ENCODE results near the gene NABP1. TPM values are rescaled to one million over a fixed set of nuclear protein-coding genes. Genes with fewer than 3 reads are reported as not detected.

NABP1 gene, protein sequence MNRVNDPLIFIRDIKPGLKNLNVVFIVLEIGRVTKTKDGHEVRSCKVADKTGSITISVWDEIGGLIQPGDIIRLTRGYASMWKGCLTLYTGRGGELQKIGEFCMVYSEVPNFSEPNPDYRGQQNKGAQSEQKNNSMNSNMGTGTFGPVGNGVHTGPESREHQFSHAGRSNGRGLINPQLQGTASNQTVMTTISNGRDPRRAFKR
- total RNA-seq: 16.1 to 18.5 TPM (median 17.5 TPM) in 3 replicates
- long read RNA-seq, full-length matches to known transcripts: 11 of 17 reads
- long read RNA-seq, partial matches to known transcripts: 0 of 17 reads
- long read RNA-seq, other reads (novel, unspliced or antisense): 6 of 17 reads

DNA sequence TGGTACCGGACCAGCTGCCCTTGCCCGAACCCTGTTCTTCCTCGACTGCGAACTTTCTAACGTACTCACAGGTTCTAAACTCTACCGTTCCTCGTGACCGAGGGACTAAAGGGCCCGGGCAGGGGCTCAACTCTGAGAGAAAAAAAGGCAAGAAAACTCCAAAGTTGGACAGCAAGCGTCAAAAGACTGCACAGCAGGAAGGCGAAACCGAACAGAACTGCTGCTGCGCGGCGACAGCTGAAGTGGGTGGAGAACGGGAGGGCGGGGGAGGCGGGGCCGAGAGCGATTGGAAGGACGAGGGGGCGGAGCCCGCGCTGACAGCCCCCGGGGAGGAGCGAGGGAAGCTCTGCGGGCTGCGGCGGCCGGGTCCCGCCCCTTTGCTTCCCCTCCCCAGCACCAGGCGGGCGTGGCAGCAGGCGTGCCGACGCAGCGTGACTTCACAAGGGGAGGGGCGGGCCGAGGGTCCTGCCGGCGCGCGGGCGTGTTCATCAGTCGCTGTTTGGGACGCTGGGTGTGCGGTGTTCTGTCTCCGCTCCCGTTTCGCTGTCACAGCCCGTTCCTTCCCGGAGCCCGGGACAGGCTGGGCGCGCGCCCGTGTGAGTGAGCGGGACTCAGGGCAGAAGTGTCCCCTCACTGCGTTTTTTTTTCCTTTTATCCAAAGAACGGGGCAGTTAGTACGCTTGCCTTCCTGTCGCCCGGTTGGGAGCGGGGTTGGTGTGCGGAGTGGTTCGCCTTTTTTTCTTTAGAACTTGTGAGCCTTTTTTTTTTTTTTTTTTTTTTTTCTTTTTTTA is at the start of gene NABP1:
Gene NABP1 (plus strand): TSS at position 491 of the 791 bp plus-strand sequence. CDS start 479 bp downstream, outside the sequence.
- peak within 1 kb of the TSS; percentile 100 for H3K27ac Mint-ChIP-seq (ENCODE audit: unreplicated experiment)
- H3K9me3 Mint-ChIP-seq (ENCODE audit: low read depth): no peaks in the 10 kb centered on the region
- H3K4me1 Mint-ChIP-seq (ENCODE audit: low read depth): peaks cover 56% of the 10 kb centered on the region
- H3K36me3 Mint-ChIP-seq (ENCODE audit: low read depth): peaks cover 4% of the 10 kb centered on the region
- H3K27me3 Mint-ChIP-seq (ENCODE audit: low read depth): no peaks in the 10 kb centered on the region
- TF ChIP-seq, protein P1, sequence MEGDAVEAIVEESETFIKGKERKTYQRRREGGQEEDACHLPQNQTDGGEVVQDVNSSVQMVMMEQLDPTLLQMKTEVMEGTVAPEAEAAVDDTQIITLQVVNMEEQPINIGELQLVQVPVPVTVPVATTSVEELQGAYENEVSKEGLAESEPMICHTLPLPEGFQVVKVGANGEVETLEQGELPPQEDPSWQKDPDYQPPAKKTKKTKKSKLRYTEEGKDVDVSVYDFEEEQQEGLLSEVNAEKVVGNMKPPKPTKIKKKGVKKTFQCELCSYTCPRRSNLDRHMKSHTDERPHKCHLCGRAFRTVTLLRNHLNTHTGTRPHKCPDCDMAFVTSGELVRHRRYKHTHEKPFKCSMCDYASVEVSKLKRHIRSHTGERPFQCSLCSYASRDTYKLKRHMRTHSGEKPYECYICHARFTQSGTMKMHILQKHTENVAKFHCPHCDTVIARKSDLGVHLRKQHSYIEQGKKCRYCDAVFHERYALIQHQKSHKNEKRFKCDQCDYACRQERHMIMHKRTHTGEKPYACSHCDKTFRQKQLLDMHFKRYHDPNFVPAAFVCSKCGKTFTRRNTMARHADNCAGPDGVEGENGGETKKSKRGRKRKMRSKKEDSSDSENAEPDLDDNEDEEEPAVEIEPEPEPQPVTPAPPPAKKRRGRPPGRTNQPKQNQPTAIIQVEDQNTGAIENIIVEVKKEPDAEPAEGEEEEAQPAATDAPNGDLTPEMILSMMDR (IDR thresholded peaks at IDR 0.05): no peak
- peak; percentile 99 for DNase-seq (ENCODE audit: low spot score)
- peak within 1 kb of the TSS; percentile 99 for H3K4me3 Mint-ChIP-seq (ENCODE audit: unreplicated experiment)

- TF ChIP-seq, protein P1 (IDR thresholded peaks at IDR 0.05): no peak
- H3K27ac Mint-ChIP-seq (ENCODE audit: unreplicated experiment): peak overlapping the region; percentile 23
- no peak overlapping the region for H3K4me3 Mint-ChIP-seq (ENCODE audit: unreplicated experiment)
- DNase-seq (ENCODE audit: low spot score): no peak
- no peaks in the 10 kb centered on the region for H3K27me3 Mint-ChIP-seq (ENCODE audit: low read depth)
- peaks cover 45% of the 10 kb centered on the region for H3K4me1 Mint-ChIP-seq (ENCODE audit: low read depth)
- H3K36me3 Mint-ChIP-seq (ENCODE audit: low read depth): no peaks in the 10 kb centered on the region
- H3K9me3 Mint-ChIP-seq (ENCODE audit: low read depth): no peaks in the 10 kb centered on the region
These were observed 48.9 kb upstream of the NABP1 start for GRCh38 chr2:191629001-191629453.

DNA sequence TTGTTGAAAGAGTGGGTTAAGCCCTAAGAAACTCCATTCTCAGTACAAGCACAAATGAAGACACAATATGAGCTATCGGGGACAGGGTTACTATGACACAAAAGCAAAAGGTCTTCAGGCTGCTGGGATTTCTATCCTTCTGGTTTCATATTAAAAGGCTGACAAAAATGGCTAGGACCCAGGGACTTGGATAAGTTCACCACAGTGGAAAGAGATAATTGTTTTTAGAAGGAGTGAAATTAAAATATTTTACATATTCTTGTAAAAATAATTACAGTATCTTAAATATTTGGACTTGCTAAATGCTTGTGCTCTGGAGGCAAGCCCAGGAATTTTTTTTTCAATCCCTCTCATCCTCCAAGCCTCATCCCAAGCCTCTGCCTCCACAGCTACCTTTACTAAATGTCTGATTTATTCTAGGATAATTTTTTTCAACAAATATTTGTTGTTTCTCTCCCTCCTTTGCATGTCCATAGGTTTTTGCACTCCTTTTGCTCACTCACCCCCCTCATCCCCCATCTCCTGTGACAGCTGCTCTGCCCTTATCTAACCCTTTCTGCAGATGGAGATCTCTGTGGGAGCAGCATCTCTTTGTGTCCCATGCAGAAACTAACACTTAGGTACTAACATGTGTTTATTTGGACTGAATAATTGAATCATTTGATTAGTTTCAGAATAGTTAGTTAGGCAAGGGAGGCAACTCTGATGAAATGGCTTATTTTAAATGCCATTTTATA is 47.8 kb upstream of the NABP1 start:
- Mint-ChIP-seq H3K27ac (ENCODE audit: unreplicated experiment) (no peak overlapping the region), H3K36me3 (ENCODE audit: low read depth) (no peaks in the 10 kb centered on the region), H3K27me3 (ENCODE audit: low read depth) (no peaks in the 10 kb centered on the region), H3K4me1 (ENCODE audit: low read depth) (peaks cover 44% of the 10 kb centered on the region), H3K9me3 (ENCODE audit: low read depth) (no peaks in the 10 kb centered on the region), H3K4me3 (ENCODE audit: unreplicated experiment) (no peak overlapping the region)
- TF ChIP-seq, protein P1 (IDR thresholded peaks at IDR 0.05): no peak
- DNase-seq (ENCODE audit: low spot score): no peak

- Mint-ChIP-seq H3K4me3 (ENCODE audit: unreplicated experiment) (no peak overlapping the region), H3K27ac (ENCODE audit: unreplicated experiment) (peak overlapping the region; percentile 23), H3K27me3 (ENCODE audit: low read depth) (no peaks in the 10 kb centered on the region), H3K36me3 (ENCODE audit: low read depth) (no peaks in the 10 kb centered on the region), H3K9me3 (ENCODE audit: low read depth) (no peaks in the 10 kb centered on the region), H3K4me1 (ENCODE audit: low read depth) (peaks cover 50% of the 10 kb centered on the region)
- DNase-seq (ENCODE audit: low spot score): no peak
- TF ChIP-seq, protein P1 (IDR thresholded peaks at IDR 0.05): no peak
These were observed 46.2 kb upstream of the NABP1 start for GRCh38 chr2:191631754-191632153.

DNA sequence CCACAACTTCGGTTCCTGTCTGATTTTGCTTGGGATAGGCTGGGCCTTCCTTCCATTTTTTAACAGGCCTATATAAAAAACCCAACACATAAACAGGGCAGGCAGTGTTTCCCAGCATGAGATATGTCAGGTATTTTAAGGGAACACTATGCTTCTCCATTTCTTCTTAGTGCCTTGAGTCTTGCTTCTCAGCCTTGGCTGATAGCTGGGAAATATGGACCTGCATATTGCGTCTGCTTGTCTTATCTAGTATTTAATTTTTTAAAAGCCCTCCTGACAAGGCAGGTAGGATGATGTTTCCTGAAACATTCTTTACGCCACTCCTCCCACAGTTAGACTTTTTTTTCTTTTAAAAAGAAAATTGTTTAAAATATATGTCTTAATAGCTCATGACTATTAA is 45.5 kb upstream of the NABP1 start:
- Mint-ChIP-seq H3K4me3 (ENCODE audit: unreplicated experiment) (no peak overlapping the region), H3K27me3 (ENCODE audit: low read depth) (no peaks in the 10 kb centered on the region), H3K36me3 (ENCODE audit: low read depth) (no peaks in the 10 kb centered on the region), H3K4me1 (ENCODE audit: low read depth) (peaks cover 51% of the 10 kb centered on the region), H3K9me3 (ENCODE audit: low read depth) (no peaks in the 10 kb centered on the region), H3K27ac (ENCODE audit: unreplicated experiment) (no peak overlapping the region)
- TF ChIP-seq, protein P1 (IDR thresholded peaks at IDR 0.05): no peak
- no peak for DNase-seq (ENCODE audit: low spot score)
